ENCODE measurements around the gene SRRM5.
"Not testable (repeated sequence)": the region's sequence is repeated elsewhere in the genome, so short reads cannot be mapped to it uniquely, and the experiment has no call there.

The SRRM5 gene

DNA sequence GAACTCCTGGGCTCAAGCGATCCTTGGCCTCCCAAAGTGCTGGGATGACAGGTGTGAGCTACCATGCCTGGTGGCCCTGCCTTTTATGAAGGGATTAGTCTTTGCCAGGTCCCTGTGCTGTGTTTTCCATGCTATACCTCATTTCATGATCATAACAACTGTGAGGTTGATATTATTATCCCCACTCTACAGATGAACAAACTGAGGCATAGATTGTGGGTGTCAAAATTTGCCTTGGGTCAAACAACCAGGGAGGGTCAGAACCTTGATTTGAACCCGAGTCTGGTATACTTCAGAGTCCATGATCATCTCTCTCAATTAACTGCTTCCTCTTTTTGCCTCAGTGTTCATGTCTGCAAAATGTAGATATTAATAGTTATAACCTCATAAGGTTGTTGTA is 29.4 kb upstream of the SRRM5 start:
- H3K4me3 ChIP-seq (ENCODE audit: low read length), result no peak overlapping the region
- no peak for DNase-seq (ENCODE audit: low read depth)
- TF ChIP-seq, protein P1, sequence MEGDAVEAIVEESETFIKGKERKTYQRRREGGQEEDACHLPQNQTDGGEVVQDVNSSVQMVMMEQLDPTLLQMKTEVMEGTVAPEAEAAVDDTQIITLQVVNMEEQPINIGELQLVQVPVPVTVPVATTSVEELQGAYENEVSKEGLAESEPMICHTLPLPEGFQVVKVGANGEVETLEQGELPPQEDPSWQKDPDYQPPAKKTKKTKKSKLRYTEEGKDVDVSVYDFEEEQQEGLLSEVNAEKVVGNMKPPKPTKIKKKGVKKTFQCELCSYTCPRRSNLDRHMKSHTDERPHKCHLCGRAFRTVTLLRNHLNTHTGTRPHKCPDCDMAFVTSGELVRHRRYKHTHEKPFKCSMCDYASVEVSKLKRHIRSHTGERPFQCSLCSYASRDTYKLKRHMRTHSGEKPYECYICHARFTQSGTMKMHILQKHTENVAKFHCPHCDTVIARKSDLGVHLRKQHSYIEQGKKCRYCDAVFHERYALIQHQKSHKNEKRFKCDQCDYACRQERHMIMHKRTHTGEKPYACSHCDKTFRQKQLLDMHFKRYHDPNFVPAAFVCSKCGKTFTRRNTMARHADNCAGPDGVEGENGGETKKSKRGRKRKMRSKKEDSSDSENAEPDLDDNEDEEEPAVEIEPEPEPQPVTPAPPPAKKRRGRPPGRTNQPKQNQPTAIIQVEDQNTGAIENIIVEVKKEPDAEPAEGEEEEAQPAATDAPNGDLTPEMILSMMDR (conservative IDR thresholded peaks at IDR 0.05; ENCODE audit: low read depth, low read length), result no peak

DNA sequence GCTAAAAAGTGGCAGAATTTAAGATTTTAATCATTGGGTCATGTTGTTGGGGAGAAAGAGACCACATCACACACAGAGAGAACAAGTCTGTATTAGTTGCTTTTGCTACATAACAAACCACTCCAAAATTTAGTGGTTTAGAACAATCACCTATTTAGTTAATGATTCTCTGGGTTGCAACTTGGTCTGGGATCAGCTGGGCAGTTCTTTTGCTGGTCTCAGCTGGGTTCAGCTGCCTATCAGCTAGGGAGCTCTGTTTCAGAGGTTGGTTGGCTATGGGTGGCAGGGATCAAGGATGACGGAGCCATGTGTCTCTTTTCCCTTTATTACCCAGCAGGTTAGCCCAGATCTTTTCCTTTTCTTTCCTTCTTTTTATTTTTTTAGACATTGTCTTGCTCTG is 27.4 kb upstream of the SRRM5 start:
- no peak overlapping the region for H3K4me3 ChIP-seq (ENCODE audit: low read length)
- no peak for DNase-seq (ENCODE audit: low read depth)
- TF ChIP-seq, protein P1 (conservative IDR thresholded peaks at IDR 0.05; ENCODE audit: low read depth, low read length), result no peak

DNA sequence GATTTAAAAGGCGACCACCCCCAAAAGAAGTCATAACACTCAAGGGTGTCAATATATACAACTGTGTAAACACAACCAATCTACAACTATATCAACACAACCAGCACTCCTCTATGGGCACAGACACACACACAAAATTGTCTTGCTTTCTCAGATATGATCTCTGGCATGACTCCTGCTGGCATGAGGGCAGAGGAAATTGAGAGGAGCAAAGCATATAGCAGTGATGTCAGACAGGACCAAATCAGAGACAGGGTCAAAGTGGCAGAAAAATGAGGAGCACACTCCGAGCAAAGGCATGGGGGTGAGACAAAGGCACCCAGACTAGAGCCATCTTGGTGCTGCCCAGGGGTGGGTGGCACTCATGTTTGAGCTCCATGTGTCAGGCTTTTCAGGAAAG is 25.5 kb upstream of the SRRM5 start:
- TF ChIP-seq, protein P1 (conservative IDR thresholded peaks at IDR 0.05; ENCODE audit: low read depth, low read length), result no peak
- H3K4me3 ChIP-seq (ENCODE audit: low read length), result no peak overlapping the region
- DNase-seq (ENCODE audit: low read depth), result no peak

DNA sequence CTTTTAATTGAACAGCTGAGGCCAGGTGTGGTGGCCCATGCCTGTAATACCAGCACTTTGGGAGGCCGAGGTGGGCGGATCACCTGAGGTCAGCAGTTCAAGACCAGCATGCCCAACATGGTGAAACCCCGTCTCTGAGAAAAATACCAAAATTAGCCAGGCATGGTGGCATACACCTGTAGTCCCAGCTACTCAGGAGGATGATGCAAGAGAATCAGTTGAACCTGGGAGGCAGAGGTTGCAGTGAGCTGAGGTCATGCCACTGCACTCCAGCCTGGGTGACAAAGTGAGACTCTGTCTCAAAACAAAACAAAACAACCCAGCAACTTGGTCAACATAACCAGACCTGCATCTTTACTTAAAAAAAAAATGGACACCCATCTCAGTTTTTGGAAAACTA is 24.9 kb upstream of the SRRM5 start:
- not testable (repeated sequence) for H3K4me3 ChIP-seq (ENCODE audit: low read length); DNase-seq (ENCODE audit: low read depth)

DNA sequence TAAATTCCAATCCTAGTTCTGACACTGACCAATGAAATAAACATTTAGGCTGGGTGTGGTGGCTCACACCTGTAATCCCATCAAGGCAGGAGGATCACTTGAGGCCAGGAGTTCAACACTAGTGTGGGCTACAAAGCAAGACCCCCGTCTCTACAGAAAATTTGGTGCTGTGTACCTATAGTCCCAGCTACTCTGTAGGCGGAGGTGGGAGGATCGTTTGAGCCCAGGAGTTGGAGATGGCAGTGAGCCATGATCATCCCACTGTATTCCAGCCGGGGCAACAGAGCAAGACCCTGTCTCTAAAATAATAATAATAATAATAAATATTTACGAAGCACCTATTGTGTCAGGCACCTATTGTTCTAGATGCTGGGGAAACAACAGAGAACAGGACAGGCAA is 22.6 kb upstream of the SRRM5 start:
- no peak overlapping the region for H3K4me3 ChIP-seq (ENCODE audit: low read length)
- DNase-seq (ENCODE audit: low read depth), result no peak
- TF ChIP-seq, protein P1 (conservative IDR thresholded peaks at IDR 0.05; ENCODE audit: low read depth, low read length), result no peak

DNA sequence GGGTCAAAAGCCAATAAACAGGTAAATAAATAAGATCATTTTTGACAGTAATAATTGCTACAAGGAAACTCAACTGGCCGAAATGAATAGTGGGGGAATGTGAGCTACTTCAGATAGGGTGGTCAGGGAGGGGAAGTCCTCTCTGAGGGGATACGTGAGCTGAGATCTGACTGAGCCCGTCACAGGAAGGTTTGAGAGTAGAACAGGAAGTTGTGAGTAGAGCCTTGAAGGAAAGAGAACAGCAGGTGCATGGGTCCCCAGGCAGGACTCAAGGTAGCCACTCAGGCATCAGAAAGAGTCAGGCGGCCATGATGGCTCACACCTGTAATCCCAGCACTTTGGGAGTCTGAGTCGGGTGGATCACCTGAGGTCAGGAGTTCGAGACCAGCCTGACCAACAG is 22.2 kb upstream of the SRRM5 start:
- no peak for DNase-seq (ENCODE audit: low read depth)
- TF ChIP-seq, protein P1 (conservative IDR thresholded peaks at IDR 0.05; ENCODE audit: low read depth, low read length), result no peak
- H3K4me3 ChIP-seq (ENCODE audit: low read length), result no peak overlapping the region

DNA sequence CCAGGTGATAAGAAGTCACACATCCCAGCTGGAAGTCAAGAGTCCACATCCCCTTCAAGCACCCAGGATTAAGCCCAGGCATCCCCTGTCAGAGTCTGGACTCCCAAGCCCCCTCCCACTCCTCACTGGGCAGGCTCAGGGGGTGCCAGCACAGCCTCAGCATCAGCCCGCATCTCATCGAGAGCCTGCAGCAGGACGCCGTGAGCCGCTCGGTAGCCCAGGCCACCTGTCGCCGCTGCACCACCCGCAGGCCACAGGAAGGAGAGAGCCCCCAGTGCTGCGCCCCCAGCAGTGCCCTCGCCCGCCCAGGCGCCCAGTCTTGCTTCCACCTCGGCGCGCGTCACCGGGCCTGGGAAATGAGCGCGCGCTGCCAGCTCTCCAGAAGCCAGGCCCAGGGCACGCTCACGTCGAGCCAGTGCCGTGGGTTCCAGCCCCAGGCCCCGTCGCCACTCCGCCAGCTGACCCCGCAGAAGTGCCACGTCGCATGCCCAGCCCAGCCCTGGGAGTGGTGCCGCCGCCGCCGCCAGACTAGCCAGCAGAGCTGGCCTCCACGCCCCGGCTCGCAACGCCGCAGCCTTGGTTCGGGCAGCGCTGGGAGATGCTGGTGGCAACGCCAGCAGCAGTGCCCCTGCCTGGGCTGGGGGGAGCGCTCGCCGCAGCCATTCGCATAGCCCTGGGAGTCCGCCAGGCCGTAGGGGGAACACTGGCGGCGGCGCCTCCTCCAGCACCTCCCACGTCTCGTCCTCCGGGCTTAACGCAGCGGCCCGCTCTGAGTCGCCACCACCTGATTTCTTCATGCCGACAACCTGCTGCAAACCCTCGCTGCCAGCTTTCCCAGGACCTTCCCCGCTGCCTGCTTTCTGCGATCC is 19.8 kb upstream of the SRRM5 start:
- no peak for DNase-seq (ENCODE audit: low read depth)
- H3K4me3 ChIP-seq (ENCODE audit: low read length), result no peak overlapping the region
- TF ChIP-seq, protein P1 (conservative IDR thresholded peaks at IDR 0.05; ENCODE audit: low read depth, low read length), result no peak

Data from retinal pigment epithelial cell (primary cell).